COLO829 (cell line): Measurements from ENCODE around the gene ACTR3.
A peak's percentile ranks its signal among the peaks of the same experiment; 100 is the strongest.
"Not testable (repeated sequence)": the region's sequence is repeated elsewhere in the genome, so short reads cannot be mapped to it uniquely, and the experiment has no call there.

Experiments
- DNase-seq: peaks from one replicate; pipeline ENCODE4 v3.0.0; 2012; ENCODE audit warnings: low spot score

The ACTR3 gene

DNA sequence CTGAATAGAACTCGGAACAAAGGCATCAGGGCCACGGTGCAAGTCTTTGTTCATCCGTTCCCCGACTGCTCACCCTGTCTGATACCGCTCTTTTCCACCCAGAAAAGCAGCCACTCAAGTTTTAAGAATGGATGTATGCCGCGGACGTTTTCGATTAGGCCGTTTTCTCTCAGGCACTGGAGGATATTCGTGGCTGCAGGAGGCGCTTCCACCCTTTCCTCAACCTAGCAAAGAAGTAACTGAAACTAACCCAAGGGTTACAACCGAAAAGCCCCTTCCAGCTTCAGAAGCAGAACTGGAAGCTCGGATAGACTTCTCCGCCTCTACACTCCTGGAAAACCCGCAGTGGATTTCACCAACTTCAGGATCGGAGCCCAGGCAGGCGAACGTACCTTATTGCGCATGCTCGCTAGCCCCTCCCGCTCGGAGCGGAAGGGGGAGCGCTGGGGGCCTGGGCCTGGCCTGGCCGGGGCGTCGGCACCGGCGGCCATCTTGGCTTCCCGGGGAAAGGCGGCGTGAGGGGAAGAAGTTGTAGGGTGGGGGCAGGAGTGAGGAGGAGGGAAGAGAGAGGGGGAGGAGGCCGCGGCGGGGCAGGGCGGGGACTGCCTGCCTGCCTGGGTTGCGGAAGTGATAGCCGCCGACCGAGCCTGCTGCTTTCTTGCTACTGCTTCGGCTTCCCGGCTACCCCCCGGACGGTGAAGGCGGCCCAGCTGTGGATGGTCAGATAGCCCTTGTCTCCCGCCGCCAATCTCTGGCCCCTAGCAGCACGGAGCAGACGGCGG, at the start of gene ACTR3:
Gene ACTR3, plus strand, starts transcription at position 619 of the 782 bp plus-strand sequence. CDS start 191 bp downstream, outside the sequence.
- DNase-seq = peak; percentile 95

DNA sequence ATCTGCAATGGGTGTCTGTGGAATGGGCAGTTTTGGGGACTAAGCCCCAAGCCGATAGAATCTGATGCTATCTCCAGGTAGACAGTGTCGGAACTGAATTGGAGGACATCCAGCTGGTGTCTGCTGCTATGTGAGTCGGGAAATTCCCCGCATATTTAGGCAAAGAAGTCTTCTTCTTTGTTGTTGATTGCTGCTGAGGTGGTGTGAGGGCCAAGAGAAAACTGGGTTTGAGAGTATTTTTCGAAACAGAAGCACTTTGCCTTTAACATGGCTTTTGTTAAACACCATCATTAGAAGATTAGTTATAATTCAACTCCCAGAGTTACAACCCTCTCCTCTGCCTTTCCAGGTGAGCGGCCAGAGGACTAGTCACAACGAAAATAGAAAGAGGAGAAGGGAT, 49.4 kb upstream of the ACTR3 start:
- no peak for DNase-seq

DNA sequence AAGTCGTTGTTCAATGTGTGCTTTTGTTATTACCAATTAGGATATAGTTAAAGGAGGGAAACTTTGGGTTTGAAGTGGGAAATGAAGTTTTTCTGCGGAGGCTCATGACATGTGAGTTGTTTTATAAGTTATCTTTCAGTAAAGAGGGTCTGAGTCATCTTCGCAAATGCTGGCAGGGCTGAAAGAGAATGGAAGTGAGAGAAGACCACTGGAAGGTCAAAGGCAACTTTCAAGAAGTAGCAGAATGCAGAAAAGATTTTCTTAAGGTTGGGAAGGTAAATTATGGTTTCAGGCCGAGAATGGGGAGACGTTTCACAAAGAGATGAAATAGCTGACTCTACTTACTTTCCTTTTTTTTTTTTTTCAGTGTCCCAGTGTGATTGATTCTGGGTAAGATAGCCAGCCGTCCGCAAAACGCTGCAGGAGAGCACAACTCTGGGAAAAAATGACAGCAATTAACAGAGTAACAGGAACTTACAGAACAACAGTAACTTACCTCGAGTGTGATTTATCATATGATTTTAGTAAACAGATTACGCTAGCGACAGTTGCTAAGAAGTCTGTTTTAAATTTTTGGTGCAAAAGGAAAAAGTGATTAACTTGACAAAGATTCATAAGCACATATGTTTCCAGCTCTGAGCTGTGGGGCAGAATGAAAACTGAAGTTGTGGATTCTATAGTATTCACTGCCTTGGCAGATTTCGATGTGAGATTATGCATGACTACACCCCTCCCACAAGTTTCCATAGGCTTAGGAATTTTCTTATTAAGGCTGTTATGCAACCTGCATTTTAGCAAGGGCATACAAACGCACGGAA, 46.8 kb upstream of the ACTR3 start:
- peak; percentile 17 for DNase-seq

DNA sequence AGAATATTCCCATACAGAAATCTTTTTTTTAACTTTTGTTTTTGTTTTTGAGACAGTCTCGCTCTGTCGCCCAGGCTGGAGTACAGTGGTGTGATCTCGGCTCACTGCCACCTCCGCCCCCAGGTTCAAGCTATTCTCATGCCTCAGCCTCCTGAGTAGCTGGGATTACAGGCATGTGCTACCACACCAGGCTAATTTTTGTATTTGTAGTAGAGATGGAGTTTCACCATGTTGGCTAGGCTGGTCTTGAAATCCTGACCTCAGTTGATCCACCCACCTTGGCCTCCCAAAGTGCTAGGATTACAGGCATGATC, 46.2 kb upstream of the ACTR3 start:
- not testable (repeated sequence) for DNase-seq

DNA sequence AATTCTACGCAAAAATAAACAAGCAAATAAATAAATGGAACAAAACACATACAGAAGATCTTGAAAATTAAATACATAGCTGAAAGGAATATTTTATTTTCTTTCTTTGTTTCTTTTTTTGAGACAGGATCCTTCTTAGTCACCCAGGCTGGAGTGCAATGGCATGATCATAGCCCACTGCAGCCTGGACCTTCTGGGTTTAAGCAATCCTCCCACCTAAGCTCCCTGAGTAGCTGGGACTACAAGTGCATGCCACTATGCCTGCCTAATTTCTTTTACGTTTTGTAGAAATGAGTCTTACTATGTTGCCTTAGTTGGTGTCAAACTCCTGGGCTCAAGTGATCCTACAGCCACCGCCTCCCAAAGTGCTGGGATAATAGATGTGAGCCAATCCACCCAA, 44.6 kb upstream of the ACTR3 start:
- DNase-seq = no peak

DNA sequence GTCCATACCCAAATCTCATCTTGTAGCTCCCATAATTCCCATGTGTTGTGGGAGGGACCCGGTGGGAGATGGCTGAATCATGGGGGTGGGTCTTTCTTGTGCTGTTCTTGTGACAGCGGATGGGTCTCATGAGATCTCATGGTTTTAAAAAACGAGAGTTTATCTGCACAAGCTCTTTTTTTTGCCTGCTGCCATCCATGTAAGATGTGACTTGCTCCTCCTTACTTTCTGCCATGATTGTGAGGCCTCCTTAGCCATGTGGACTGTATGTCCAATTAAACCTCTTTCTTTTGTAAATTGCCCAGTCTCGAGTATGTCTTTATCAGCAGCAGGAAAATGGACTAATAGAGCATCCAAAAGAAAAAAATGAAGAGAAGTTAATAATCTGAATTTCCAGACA, 44.1 kb upstream of the ACTR3 start:
- not testable (repeated sequence) for DNase-seq

DNA sequence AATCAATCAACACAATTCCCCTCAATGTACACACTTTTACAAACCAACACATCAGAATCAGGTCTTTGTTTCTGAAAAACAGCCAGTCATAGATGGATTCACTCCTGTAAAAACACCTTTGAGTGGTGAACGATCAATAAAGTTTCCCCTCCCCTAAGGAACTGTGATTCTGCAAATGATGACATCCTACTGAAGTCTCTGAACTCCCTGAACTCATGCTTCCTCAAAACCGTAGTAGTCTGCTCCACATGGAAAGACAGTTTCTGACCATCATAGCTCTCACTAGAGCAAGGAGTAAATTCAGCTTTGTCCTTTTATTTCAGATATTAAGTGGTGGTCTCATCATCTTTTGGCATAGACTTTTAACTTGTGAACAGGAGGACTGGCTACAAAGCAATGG, 43.5 kb upstream of the ACTR3 start:
- DNase-seq = no peak

DNA sequence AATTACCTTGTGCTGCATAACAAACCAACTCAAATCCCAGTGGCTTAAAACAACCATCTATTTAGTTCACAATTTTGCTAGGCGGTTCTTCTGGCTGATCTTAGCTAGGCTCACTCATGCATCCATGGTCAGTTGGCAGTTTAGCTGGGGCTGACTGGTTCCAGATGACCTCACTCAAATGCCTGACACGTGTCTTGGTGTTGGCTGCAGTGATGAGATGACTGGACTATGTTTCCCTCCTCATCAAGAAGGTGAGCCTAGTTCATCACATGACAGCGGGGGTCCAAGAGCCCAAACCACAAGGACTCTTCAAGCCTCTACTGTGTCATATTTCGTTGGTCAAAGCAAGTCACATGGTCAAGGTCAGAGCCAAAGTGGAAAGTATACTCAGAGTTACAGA, 42.7 kb upstream of the ACTR3 start:
- no peak for DNase-seq

DNA sequence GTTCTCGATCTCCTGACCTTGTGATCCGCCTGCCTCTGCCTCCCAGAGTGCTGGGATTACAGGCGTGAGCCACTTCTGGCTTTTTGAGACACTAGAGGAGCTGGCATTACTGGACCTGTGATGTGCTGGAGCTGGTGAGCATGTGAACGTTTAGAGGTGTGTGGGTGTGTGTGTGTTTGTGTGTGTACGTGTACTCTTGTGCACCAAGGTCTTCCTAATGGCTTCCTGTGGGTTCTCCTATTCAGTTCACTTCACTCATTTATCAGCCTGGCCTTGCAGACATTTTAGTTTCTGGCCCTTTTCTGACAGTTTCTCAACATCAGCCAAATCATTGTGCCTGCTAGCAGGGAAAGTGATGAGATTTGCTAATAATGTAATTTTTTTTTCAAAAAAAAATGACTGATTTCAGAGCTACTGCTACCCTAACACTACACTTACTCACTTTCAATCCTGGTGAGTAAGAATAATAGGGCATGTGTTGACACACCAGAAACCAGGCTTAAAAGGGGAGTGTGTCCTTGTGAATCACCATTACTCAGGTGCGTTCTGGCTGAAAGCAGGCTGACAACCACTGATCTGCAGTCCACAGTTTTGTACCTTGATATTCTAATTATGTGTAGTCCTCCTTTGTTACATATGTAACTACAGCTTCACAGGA, 41.0 kb upstream of the ACTR3 start:
- DNase-seq = no peak

DNA sequence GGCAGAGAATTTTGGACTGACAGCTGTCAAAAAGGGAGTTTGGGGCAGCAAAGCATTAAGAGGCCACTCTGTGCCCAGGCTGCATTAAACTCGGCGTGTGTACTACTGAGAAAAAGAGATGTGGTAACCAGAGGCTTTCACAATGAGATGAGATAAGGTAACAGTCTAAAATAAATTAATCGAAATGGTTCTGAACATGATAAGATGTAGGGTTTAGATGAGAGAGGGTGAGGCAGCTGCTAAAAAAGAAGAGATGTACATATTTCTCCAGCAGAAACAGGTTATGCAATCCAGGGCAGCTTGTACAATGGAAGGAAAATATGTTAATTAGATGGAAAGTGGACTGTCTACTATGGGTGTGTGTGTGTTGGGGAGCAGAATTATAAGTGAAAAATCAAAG, 39.2 kb upstream of the ACTR3 start:
- no peak for DNase-seq

DNA sequence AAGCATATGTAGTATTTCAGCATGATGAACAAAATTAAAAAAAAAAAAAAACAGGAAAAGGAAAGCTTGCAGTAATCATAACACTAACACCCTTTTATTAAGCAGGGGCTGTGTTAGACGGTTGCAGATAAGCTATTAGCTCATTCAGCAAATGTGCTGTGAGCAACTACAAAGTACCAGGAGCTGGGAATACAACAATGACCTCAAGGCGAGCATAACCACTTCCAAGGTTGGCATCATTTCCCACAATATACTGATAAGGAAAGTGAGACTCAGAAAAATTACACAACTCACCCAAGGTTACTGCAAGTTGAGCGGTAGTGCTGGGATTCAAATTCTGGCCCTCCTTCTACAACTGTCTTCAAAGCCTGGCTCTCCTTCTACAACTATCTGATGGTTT, 38.2 kb upstream of the ACTR3 start:
- DNase-seq = no peak

DNA sequence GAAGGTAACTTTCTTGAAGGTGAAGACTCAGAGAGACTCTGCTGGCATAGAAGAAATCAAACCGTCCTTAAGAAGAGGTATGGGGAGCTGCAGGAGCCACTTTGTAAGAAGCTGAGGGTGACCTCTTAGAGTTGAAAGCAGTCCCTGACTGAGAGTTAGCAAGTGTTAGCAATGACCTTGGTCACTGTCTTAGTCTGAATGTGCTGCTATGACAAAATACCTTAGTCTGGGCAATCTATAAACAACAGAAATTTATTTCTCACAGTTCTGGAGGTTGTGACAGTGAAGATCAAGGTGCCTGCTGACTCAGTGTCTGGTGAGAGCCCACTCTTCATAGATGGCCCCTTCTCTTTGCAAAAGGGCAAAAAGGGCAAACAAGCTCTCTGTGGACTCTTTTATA, 35.7 kb upstream of the ACTR3 start:
- no peak for DNase-seq

DNA sequence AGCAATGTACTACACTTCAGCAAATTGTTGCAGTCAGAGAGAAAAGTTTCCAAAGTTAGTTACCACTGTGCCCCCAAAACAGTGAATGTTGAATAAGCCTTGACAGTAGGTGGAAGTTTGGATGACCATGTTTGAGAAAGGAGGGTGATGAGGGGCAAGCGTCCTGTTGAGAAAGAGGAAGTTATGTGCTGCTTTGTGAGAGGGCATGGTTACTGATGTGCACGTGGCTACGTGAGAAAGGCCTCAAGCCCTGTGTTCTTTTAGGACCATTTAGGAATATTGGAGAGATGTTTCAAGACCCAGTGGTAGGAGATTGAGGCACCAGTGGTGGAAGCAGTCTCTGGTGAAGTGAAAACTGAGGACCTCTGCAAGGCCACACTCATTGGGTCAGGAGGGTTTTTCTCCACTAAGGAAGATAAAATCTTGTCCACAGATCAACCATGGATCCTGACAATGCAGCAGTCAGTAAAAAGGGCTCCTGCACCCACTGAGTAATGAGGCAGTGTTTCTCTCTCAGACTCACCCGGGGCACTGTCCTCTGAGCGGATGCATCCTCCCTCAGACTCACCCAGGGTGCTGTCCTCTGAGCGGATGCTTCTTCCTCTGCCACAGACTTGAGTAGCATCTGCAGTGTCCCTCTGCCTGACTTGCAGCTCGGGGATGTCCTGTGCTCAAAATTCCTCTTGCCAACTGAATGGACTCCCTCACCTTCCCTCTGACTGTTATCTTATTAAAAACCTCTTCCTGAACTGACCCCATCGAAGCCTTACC, 34.7 kb upstream of the ACTR3 start:
- DNase-seq = no peak

DNA sequence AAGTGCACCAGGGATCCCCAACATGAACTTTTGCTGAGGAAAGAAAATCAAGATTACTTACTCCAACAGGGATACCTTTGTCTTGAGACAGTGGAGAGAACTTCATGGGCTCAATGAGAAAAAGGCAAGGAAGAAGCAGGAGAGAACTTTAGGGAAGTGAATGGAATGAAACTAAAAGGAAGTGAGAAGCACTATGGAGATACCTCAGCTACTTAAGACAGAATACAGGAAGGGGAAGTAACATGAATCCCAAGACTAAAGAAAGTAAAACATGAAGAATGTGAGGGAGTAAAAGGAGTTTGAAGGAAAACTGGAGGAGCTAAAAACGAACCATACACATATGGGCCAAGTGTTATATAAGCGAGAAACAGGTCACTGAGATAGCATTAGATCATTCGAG, 32.4 kb upstream of the ACTR3 start:
- no peak for DNase-seq

DNA sequence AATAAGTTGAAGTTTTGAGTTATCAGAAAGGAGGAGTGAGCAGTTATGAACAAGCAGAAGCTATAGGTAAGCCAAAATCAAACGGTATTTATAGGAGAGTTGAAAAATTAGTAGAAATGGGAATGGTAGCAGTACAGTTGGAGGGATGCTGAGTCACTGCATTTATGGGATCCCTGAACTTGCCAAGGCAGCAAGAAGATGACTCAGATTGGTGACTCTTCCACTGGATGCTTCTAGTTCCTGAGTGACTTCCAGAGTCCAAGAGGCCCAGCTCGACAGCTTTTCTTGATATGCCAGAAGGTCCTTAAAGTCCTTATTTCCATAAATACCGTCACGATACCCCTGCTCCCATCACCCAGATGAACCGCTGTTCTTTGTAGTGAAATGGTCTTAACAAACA, 31.1 kb upstream of the ACTR3 start:
- no peak for DNase-seq

DNA sequence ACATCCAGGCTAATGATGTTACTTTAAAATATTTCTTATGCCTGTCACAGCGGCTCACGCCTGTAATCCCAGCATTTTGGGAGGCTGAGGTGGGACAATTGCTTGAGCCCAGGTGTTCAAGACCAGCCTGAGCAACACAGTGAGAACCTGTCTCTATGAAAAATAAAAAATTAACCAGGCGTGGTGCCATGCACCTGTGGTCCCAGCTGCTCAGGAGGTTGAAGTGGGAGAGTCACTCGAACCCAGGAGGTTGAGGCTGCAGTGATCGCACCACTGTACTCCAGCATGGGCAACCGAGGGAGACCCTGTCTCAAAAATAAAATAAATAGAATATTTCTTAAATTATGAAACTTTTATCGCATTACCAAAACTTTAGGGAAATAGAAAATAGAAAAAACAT, 28.1 kb upstream of the ACTR3 start:
- DNase-seq = no peak

DNA sequence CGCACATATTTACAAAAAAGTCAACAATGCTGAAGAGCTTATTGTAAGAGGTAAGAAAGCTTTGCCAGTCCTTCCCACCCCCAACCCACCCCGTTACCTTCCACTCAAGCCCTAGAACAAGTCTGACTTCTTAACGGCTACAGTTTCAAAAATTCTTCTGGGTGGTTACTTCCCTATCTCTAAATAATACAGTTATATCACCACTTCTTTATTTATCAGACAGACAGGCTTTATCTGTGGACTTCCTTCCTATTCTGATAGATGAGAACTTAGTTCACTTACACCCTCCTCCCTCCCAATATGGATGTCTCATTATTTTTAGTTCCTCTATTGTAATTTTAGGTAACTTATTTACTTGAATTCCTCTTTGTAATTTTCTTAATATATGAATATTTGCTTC, 26.7 kb upstream of the ACTR3 start:
- DNase-seq = no peak

DNA sequence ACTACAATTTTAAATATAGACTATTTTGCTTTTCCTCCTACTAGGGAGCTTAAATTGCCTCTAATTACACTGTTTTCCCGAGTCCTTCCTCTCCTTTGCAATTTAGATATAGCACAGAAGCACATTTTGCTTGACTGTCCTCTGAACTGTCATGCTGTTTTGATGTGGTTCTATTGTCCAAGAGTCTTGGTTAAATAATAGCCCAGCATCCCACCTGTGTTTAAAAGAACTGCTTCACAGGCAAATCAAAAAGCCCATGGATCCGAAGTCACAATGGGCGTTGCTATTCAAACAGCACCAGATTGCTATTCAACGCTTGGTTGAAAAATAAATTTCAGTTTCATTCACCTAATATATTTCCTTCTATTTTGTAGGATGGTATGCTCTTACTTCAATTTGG, 22.3 kb upstream of the ACTR3 start:
- no peak for DNase-seq

DNA sequence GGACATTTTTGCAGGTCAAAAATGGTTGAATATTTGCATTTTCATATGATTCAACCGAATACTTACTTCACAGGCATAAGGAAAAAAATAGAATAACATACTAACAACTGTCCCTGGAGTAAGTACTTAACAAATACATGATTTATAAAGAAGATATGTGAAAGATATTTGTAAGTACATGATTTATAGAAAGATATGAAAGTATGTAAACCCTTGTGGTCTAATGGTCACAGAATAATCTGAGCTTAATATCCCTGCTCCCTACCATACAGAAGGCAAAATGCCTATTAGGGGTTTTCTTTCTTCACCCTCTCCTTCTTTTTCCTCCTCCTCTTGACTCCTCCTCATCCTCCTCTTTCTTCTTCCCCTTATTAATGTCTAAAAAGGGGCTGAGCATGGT, 20.6 kb upstream of the ACTR3 start:
- no peak for DNase-seq

DNA sequence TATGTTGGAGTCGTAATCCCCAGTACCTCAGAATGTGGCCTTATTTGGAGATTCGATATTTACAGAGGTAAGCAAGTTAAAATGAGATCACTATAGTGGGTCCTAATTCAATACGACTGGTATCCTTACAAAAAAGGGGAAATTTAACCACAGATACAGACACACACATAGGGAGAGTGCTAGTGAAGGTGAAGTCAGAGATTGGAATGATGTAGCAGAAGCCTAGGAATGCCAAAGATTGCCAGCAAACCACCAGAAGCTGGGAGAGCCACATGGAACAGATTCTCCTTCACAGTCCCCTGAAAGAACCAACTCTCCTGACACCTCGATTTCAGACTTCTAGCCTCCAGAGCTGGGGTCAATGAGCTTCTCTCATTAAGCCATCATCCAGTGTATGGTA, 17.7 kb upstream of the ACTR3 start:
- no peak for DNase-seq

DNA sequence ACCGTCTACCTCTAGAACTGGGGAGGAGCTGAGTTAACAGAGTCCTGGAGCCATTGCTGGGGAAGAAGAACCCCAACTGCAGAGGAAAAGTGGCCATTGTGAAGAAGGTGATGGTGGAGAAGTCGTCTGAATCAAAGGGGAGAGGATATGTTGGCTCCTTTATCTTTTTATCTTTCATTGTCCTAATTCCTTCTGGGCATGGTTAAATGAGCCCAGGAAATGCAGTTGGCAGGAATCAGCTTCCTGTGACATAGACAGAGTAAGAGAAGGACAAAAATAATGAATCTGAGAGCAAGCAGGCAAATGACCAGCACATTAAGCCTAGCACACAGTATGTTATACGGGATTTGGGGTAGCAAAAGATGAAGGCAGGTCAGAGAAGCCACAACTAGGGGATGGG, 16.0 kb upstream of the ACTR3 start:
- no peak for DNase-seq

DNA sequence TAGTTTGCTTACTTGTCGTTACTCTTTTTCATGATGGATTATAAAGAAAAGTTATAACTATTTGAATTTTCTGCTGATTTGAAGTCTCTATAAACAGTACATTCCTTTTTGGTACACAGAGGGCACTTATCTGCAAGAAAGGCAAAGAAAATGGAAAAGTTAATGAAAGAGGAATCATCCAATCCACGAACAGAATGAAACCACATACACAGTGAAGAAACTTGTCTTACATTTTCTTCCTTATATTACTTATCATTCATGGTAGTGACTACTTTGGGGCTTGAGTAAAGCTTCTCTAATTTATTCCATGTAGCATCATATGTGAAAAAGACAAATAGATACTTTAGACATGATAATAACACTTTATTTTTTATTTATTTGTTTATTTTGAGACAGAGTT, 14.8 kb upstream of the ACTR3 start:
- DNase-seq = no peak
